NB4 (cell line): ENCODE results near the gene ZNHIT2.

Source experiments
- MYC ChIP-seq: IDR thresholded peaks from 2 replicates; pipeline ENCODE4 v1.6.1; 2011; ENCODE audit warnings: low read depth, low read length
- POLR2A ChIP-seq: IDR thresholded peaks from 2 replicates; pipeline ENCODE4 v1.6.1; 2011; ENCODE audit warnings: mild to moderate bottlenecking; ENCODE audit not compliant: insufficient read length; ENCODE audit errors: extremely low read depth
- TF ChIP-seq, protein P1 (sequence below): IDR thresholded peaks from one replicate; pipeline ENCODE4 v1.5.1; 2012; ENCODE audit warnings: low read depth, low read length
- TF ChIP-seq, protein P2 (sequence below): IDR thresholded peaks from 2 replicates; pipeline ENCODE4 v1.6.1; 2011; ENCODE audit warnings: low read depth, low read length

DNA sequence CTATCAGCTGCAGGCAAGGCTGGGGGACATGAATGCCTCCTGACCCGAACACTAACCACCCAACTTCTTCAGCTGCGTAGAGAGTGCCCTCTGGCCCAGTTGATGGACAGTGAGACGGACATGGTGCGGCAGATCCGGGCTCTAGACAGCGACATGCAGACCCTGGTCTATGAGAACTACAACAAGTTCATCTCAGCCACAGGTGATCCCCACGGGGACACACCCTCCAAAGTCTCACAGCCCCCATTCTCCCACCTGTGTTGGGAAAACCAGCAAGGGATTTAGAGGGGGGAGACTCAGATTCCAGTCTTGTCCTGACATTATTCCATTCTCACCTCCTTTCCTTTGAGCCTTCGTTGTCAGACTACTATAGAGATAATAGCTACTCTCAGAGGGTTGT, 20.6 kb downstream of the ZNHIT2 start:
- TF ChIP-seq, protein P1, sequence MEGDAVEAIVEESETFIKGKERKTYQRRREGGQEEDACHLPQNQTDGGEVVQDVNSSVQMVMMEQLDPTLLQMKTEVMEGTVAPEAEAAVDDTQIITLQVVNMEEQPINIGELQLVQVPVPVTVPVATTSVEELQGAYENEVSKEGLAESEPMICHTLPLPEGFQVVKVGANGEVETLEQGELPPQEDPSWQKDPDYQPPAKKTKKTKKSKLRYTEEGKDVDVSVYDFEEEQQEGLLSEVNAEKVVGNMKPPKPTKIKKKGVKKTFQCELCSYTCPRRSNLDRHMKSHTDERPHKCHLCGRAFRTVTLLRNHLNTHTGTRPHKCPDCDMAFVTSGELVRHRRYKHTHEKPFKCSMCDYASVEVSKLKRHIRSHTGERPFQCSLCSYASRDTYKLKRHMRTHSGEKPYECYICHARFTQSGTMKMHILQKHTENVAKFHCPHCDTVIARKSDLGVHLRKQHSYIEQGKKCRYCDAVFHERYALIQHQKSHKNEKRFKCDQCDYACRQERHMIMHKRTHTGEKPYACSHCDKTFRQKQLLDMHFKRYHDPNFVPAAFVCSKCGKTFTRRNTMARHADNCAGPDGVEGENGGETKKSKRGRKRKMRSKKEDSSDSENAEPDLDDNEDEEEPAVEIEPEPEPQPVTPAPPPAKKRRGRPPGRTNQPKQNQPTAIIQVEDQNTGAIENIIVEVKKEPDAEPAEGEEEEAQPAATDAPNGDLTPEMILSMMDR, result no peak
- TF ChIP-seq POLR2A, result no peak
- TF ChIP-seq, protein P2, sequence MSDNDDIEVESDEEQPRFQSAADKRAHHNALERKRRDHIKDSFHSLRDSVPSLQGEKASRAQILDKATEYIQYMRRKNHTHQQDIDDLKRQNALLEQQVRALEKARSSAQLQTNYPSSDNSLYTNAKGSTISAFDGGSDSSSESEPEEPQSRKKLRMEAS, result no peak
- TF ChIP-seq MYC, result no peak
